ENCODE data around the gene PHLPP1.

GRCh38 chr18:62757399-62758010, 42.2 kb downstream of the PHLPP1 start:
- TF ChIP-seq CTCF (conservative IDR thresholded peaks at IDR 0.05; ENCODE audit: low read length) (no peak), EZH2phosphoT487 (IDR thresholded peaks at IDR 0.05; ENCODE audit: borderline replicate concordance, low read depth, low read length) (no peak)

Measured in OCI-LY7 (cell line).